ENCODE results near the gene SSTR1. TPM values are rescaled to one million over a fixed set of nuclear protein-coding genes. Genes with fewer than 3 reads are reported as not detected.

The SSTR1 gene
- total RNA-seq, 1 donor from 2014 or later = not detected

GRCh38 chr14:38250331-38250730 is 42.6 kb downstream of the SSTR1 start:
- H3K4me3 Mint-ChIP-seq (ENCODE audit: unreplicated experiment) = no peak overlapping the region
- no peaks in the 10 kb centered on the region for H3K36me3 Mint-ChIP-seq (ENCODE audit: unreplicated experiment)
- no peak for TF ChIP-seq CTCF (IDR thresholded peaks at IDR 0.05)
- H3K9me3 Mint-ChIP-seq (ENCODE audit: unreplicated experiment) = no peaks in the 10 kb centered on the region
- DNase-seq (ENCODE audit: extremely low spot score, unreplicated experiment) = no peak
- peaks cover 21% of the 10 kb centered on the region for H3K27me3 Mint-ChIP-seq (ENCODE audit: unreplicated experiment)
- peaks cover 2% of the 10 kb centered on the region for H3K4me1 Mint-ChIP-seq (ENCODE audit: unreplicated experiment)
- H3K27ac Mint-ChIP-seq (ENCODE audit: unreplicated experiment) = no peak overlapping the region

- no peak for DNase-seq (ENCODE audit: extremely low spot score, unreplicated experiment)
- H3K27me3 Mint-ChIP-seq (ENCODE audit: unreplicated experiment) = peaks cover 28% of the 10 kb centered on the region
Measured at GRCh38 chr14:38252066-38252710, 44.5 kb downstream of the SSTR1 start.

GRCh38 chr14:38253676-38254075 is 46.0 kb downstream of the SSTR1 start:
- DNase-seq (ENCODE audit: extremely low spot score, unreplicated experiment) = no peak
- no peaks in the 10 kb centered on the region for H3K9me3 Mint-ChIP-seq (ENCODE audit: unreplicated experiment)
- no peak for TF ChIP-seq CTCF (IDR thresholded peaks at IDR 0.05)
- H3K4me1 Mint-ChIP-seq (ENCODE audit: unreplicated experiment) = peaks cover 5% of the 10 kb centered on the region
- no peaks in the 10 kb centered on the region for H3K36me3 Mint-ChIP-seq (ENCODE audit: unreplicated experiment)
- H3K27me3 Mint-ChIP-seq (ENCODE audit: unreplicated experiment) = peaks cover 31% of the 10 kb centered on the region
- no peak overlapping the region for H3K4me3 Mint-ChIP-seq (ENCODE audit: unreplicated experiment)
- H3K27ac Mint-ChIP-seq (ENCODE audit: unreplicated experiment) = no peak overlapping the region

More at GRCh38 chr14:38252066-38252710, 44.5 kb downstream of the SSTR1 start:
- TF ChIP-seq CTCF (IDR thresholded peaks at IDR 0.05) = no peak
- H3K27ac Mint-ChIP-seq (ENCODE audit: unreplicated experiment) = no peak overlapping the region
- H3K4me1 Mint-ChIP-seq (ENCODE audit: unreplicated experiment) = peaks cover 5% of the 10 kb centered on the region
- H3K9me3 Mint-ChIP-seq (ENCODE audit: unreplicated experiment) = no peaks in the 10 kb centered on the region
- no peaks in the 10 kb centered on the region for H3K36me3 Mint-ChIP-seq (ENCODE audit: unreplicated experiment)
- no peak overlapping the region for H3K4me3 Mint-ChIP-seq (ENCODE audit: unreplicated experiment)

GRCh38 chr14:38254571-38255407 is 47.1 kb downstream of the SSTR1 start:
- Mint-ChIP-seq H3K9me3 (ENCODE audit: unreplicated experiment) (no peaks in the 10 kb centered on the region), H3K4me3 (ENCODE audit: unreplicated experiment) (peak overlapping the region; percentile 27), H3K36me3 (ENCODE audit: unreplicated experiment) (no peaks in the 10 kb centered on the region), H3K27me3 (ENCODE audit: unreplicated experiment) (peaks cover 31% of the 10 kb centered on the region), H3K4me1 (ENCODE audit: unreplicated experiment) (peaks cover 5% of the 10 kb centered on the region), H3K27ac (ENCODE audit: unreplicated experiment) (no peak overlapping the region)
- no peak for DNase-seq (ENCODE audit: extremely low spot score, unreplicated experiment)
- no peak for TF ChIP-seq CTCF (IDR thresholded peaks at IDR 0.05)

GRCh38 chr14:38255408-38255672 is 47.6 kb downstream of the SSTR1 start:
- peaks cover 5% of the 10 kb centered on the region for H3K4me1 Mint-ChIP-seq (ENCODE audit: unreplicated experiment)
- no peak for DNase-seq (ENCODE audit: extremely low spot score, unreplicated experiment)
- peaks cover 31% of the 10 kb centered on the region for H3K27me3 Mint-ChIP-seq (ENCODE audit: unreplicated experiment)
- no peak overlapping the region for H3K4me3 Mint-ChIP-seq (ENCODE audit: unreplicated experiment)
- no peak for TF ChIP-seq CTCF (IDR thresholded peaks at IDR 0.05)
- H3K27ac Mint-ChIP-seq (ENCODE audit: unreplicated experiment) = no peak overlapping the region
- H3K36me3 Mint-ChIP-seq (ENCODE audit: unreplicated experiment) = no peaks in the 10 kb centered on the region
- no peaks in the 10 kb centered on the region for H3K9me3 Mint-ChIP-seq (ENCODE audit: unreplicated experiment)

All from osteocyte (in vitro differentiated cells).